ENCODE results near the gene CARS2.
A peak's percentile ranks its signal among the peaks of the same experiment; 100 is the strongest.

The CARS2 gene

GRCh38 chr13:110620596-110620995, 85.3 kb downstream of the CARS2 start:
- TF ChIP-seq CTCF (IDR thresholded peaks at IDR 0.05; ENCODE audit: low read depth, low read length), result no peak
- DNase-seq (ENCODE audit: low read depth, low spot score), result no peak
- no peak overlapping the region for H3K4me3 ChIP-seq (ENCODE audit: low read depth, low read length)
- in situ Hi-C loops (cut with HindIII; ENCODE audit: low sequenced_read_pairs), result no loop called here

- DNase-seq (ENCODE audit: low read depth, low spot score), result no peak
- no peak for TF ChIP-seq CTCF (IDR thresholded peaks at IDR 0.05; ENCODE audit: low read depth, low read length)
- no peak overlapping the region for H3K4me3 ChIP-seq (ENCODE audit: low read depth, low read length)
- in situ Hi-C loops (cut with HindIII; ENCODE audit: low sequenced_read_pairs), result no loop called here
Observed at GRCh38 chr13:110618780-110619179, 87.1 kb downstream of the CARS2 start.

- H3K4me3 ChIP-seq (ENCODE audit: low read depth, low read length), result no peak overlapping the region
- DNase-seq (ENCODE audit: low read depth, low spot score), result no peak
- TF ChIP-seq CTCF (IDR thresholded peaks at IDR 0.05; ENCODE audit: low read depth, low read length), result no peak
- in situ Hi-C loops (cut with HindIII; ENCODE audit: low sequenced_read_pairs), result no loop called here
Observed at GRCh38 chr13:110618167-110618566, 87.7 kb downstream of the CARS2 start.

- TF ChIP-seq CTCF (IDR thresholded peaks at IDR 0.05; ENCODE audit: low read depth, low read length), result no peak
- in situ Hi-C loops (cut with HindIII; ENCODE audit: low sequenced_read_pairs), result no loop called here
- H3K4me3 ChIP-seq (ENCODE audit: low read depth, low read length), result no peak overlapping the region
- DNase-seq (ENCODE audit: low read depth, low spot score), result peak; percentile 84
Observed at GRCh38 chr13:110617321-110618072, 88.4 kb downstream of the CARS2 start.

- in situ Hi-C loops (cut with HindIII; ENCODE audit: low sequenced_read_pairs), result no loop called here
- no peak for TF ChIP-seq CTCF (IDR thresholded peaks at IDR 0.05; ENCODE audit: low read depth, low read length)
- peak overlapping the region; percentile 73 for H3K4me3 ChIP-seq (ENCODE audit: low read depth, low read length)
- DNase-seq (ENCODE audit: low read depth, low spot score), result peak; percentile 34
Observed at GRCh38 chr13:110616103-110617101, 89.5 kb downstream of the CARS2 start.

GRCh38 chr13:110615322-110616102, 90.4 kb downstream of the CARS2 start, which contains the start of gene NAXD:
TSS of gene NAXD (plus strand) at chr13:110615545. CDS start at chr13:110615602, 57 bp downstream.
- peak; percentile 93 for DNase-seq (ENCODE audit: low read depth, low spot score)
- TF ChIP-seq CTCF (IDR thresholded peaks at IDR 0.05; ENCODE audit: low read depth, low read length), result no peak
- peak within 1 kb of the TSS; percentile 73 for H3K4me3 ChIP-seq (ENCODE audit: low read depth, low read length)
- in situ Hi-C loops (cut with HindIII; ENCODE audit: low sequenced_read_pairs), result no loop called here

Data from astrocyte of the spinal cord (primary cell).